Hematopoietic multipotent progenitor cell treated with erythropoietin and hydrocortisone succinate and interleukin-3 and kit ligand, for 17 days (in vitro differentiated cells): ENCODE measurements around the gene CD9.

ENCODE experiments used
- DNase-seq: peaks from one replicate; pipeline ENCODE4 v3.0.0-alpha.2; 2015; ENCODE audit warnings: low spot score

CD9 gene

DNA sequence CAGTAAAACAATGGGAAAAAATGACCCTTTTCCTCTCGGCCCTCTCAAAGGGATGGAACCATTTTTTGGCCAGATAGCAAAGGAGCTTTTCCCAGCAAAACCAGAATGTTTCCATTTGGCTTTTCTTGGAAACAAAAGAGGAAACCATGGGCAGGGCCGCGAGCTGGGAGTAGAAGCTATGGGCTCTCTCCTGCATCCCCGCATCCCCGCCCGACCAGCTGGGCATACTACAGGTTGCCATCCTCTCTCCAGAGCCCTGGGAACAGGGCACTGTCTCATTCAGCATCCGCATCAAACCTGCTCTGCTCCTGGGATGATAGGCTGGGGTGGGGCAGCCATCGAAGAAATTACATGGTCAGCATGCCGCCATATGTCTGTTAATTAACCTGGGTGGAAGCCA lies 20.9 kb downstream of the CD9 start:
- no peak for DNase-seq

GRCh38 chr12:6222078-6222654 lies 22.0 kb downstream of the CD9 start:
- no peak for DNase-seq

GRCh38 chr12:6223545-6223944 lies 23.3 kb downstream of the CD9 start:
- no peak for DNase-seq

DNA sequence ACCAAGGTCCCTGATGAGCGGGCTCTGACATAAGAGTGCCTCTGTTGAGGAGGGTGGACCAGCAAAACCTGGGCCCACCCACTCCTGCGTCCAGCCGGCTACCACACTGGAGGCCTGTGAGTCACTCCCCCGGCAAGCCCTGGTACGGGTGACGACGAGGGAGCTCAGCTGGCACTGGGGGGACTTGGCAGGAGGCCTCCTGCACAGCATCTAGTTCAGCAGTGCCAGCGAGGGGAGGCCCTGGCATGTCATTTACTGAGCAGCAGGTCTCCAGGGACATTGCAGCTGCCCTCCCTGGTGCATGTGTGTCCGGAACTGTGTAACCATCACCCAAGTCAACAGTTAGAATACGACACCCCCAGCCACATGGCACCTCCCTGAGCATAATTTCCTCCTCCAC lies 24.4 kb downstream of the CD9 start:
- no peak for DNase-seq

- DNase-seq, result no peak
These were observed 25.4 kb downstream of the CD9 start for GRCh38 chr12:6225630-6226001.

- DNase-seq, result no peak
These were observed 25.9 kb downstream of the CD9 start for GRCh38 chr12:6226002-6226678.

GRCh38 chr12:6226679-6227051 lies 26.5 kb downstream of the CD9 start:
- DNase-seq, result no peak

DNA sequence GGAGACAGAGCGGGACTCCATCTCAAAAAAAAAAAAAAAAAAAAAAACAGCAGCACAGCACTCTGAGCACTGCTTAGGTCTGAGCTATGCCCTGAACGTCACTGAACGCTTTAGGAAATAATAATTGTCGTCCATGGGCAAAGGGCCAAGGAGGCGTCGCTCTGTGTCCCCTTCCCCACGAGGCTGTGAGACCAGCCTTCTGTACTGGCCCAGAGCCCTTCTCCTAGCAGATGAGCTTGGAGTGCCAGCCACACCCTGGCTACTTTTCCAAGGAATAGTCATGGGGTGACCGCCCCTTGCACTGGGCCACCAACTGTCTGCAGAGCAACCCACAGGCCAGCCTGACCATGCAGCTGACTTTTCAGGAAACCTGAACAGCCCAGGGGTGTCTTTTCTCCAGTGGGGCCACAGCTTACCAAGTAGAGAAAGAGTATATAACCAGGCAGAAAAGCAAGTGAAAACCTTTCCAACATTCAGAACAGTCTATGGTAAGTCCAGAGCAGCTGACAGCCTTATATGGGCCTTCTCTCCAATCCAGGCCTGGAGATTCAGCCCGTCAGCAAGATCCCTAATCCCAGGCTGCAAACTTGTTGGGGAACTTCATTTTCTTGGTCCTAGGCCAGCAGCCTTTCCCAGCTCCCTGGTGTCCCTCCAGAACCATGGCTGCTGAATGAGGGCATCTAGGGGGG lies 28.5 kb downstream of the CD9 start:
- DNase-seq, result no peak

GRCh38 chr12:6229224-6230218 lies 29.3 kb downstream of the CD9 start:
- no peak for DNase-seq

- no peak for DNase-seq
These were observed 30.3 kb downstream of the CD9 start for GRCh38 chr12:6230321-6231110.

DNA sequence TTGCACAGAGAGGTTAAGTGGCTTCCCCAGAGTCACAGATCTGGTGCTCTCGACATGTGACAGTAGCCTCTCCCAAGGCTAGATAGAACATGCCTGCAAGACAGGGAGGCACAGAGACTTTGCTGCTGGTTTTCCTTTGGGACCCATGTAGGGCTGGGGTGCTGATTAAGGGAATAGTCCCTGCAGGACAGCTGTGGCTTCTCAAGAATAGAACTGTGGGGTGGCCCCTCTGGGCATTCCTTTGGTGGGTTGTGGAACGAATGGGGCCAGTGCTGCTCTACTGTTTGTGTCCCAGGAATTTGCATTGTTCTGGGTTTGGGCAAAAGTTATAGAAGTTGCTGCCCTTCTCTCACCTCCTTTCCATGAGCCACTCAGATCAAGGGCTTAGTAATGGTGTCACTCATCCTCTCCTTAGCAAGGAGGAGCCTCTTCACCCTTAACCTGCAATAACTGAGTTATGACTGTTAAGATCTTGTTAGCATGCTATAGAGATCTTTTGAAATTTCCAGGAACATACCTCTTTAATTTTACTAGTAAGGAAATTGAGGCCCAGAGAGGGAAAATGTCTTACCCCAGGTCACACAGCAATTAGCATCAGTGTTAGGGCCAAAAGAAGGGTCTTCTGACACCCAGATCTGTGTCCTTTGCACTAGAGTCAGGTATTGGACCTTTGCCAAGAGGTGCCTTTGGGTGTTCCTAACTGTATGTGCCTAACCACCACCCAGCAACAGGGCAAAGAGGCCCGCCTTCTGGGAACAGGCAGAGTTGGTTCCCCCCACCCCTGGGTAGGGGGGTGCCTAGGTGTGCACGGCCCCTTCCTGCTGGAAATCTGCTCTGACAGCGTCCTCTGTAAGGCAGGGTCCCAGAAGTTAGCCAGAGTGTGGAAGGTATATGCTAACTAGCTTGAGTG lies 31.4 kb downstream of the CD9 start:
- no peak for DNase-seq

DNA sequence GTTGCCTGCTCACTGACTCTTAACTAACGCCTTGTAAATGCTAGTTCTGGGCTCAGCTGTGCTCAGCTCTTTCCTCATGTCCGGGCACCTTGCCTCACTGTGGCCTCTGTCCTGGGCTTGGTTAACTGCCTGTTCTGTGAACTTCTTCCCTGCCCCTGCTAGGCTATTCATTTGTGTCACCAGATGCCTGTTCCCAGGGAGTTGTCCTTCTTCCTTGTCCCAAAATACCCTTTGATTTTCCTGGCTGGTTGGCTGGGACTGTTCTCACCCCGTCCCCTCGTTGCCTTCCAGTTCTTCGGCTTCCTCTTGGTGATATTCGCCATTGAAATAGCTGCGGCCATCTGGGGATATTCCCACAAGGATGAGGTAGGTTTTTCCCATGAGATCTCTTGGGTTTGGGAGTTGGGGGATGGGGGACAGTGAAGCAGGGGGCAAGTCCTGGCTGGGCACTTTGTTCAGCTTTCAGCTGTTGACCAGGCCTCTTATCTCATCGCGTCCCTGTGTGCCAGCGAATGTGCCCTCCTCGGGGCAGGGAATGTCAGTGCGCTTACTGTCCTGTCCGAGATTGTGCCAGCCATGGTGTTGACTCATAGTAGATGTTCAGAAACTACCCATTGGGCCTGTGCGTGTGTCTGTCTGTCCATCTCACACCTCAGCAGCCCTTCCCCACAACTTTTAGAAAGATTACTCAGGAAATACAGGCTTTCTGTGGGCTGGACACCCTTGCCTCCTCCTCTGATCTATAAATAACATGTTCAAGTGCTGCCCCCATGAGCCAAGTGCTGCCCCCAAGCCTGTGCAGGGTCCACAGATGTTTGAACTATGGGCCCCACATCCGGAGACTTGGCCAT lies 33.1 kb downstream of the CD9 start:
- DNase-seq, result no peak

DNA sequence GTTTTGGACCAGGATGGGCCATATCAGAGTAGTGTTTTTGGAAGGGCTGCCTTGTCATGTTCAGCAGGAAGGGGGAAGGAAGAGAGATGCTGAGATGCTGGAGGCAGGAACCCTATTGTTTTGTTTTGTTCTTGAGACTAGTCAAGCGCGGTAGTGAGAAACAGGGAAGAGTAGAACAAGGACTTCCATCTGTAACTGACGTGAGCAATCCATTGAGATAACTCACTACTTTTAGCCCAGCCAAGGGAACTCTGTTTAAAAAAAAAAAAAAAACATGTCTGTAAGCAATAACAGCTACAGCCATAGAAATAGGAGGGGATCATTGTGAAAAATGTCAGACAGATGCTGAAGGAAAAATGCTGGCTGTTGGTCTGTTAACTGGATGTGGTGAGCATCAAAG lies 34.0 kb downstream of the CD9 start:
- DNase-seq, result no peak

- no peak for DNase-seq
These were observed 34.7 kb downstream of the CD9 start for GRCh38 chr12:6234906-6235305.

DNA sequence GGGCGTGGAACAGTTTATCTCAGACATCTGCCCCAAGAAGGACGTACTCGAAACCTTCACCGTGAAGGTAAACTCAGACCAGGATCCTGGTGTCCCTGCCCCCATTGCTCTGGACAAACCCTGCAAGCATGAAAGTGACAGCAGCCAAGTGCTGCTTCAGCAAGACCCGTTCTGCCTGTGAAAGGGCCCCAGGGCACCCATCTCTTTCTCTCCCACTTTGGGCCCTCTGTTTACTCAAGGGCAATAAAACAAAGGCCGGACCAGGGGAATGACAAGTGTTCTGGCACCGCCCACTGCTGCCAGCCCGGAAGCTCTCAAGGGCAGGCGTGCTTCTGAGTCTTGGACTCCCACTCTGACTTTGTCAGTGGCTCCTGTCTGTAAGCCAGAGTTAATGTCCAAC lies 35.3 kb downstream of the CD9 start:
- DNase-seq, result no peak

DNA sequence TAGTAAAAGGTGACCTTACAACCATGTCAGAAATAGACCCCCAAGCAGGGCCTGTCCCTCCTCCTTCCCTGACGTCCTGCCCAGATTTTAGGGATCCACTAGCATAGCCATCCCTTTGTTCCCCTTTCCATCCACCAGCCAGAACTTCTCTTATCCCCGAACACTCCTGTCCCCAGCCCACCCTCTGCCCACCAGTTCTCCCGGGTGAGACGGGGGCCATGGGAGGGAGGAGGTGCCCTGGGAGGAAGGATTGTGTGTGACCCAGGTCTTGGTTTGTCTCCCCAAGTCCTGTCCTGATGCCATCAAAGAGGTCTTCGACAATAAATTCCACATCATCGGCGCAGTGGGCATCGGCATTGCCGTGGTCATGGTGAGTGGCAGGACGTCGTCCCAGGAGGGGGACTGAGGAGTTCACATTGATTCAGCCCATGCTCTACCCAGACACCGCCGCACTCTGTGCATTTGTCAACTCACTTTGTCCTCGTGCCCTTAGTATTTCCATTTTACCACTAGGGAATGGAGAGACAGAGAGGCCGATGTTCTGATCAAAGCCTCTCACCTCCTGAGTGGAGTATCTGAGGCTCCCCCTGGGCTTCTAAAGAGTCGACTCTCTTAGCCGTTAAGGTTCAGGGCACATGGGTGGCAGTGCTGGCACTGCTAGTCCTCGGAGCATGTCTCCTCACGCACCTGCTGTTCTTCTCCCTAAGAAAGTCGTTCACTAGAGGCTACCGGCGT lies 35.9 kb downstream of the CD9 start:
- DNase-seq, result no peak

DNA sequence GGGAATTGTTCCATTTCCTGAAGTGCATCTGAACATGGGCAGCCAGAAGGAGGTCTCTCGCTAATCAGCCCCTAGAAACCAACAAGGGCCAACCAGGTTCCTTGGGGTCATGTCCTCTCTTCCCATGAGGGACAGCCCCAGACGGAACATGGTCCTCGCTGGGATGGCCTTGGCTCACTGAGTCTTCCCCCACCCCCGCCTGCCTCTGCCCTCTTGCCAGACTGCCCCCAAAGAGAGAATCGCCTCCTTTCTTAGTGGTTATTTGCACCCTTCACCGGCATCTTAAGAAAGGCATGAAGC lies 36.4 kb downstream of the CD9 start:
- no peak for DNase-seq

DNA sequence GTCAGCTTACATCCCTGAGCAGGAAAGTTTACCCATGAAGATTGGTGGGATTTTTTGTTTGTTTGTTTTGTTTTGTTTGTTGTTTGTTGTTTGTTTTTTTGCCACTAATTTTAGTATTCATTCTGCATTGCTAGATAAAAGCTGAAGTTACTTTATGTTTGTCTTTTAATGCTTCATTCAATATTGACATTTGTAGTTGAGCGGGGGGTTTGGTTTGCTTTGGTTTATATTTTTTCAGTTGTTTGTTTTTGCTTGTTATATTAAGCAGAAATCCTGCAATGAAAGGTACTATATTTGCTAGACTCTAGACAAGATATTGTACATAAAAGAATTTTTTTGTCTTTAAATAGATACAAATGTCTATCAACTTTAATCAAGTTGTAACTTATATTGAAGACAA lies 37.6 kb downstream of the CD9 start:
- DNase-seq, result no peak

- DNase-seq, result no peak
These were observed 38.7 kb downstream of the CD9 start for GRCh38 chr12:6238875-6239274.
